OCI-LY3 (cell line): Measurements from ENCODE around the gene SESTD1.
A peak's percentile ranks its signal among the peaks of the same experiment; 100 is the strongest.
"Not testable (repeated sequence)": the region's sequence is repeated elsewhere in the genome, so short reads cannot be mapped to it uniquely, and the experiment has no call there.

Experiments
- H2AFZ ChIP-seq: fragments of 200-600, 300-600 bp; shearing (Covaris generic); 2 replicates; pipeline ENCODE4 v1.6.0; 2014; ENCODE audit warnings: antibody characterized with exemption, low read depth, low read length
- H3K27ac ChIP-seq: fragments of 200-600, 300-600 bp; sonication (generic); 2 replicates; pipeline ENCODE4 v1.5.1; 2014; ENCODE audit warnings: mild to moderate bottlenecking, low read length, moderate library complexity, mixed read lengths
- H3K27me3 ChIP-seq: fragments of 200-600, 300-600 bp; sonication (generic); 2 replicates; pipeline ENCODE4 v1.6.1; 2014; ENCODE audit warnings: low read depth, low read length, mixed read lengths
- H3K36me3 ChIP-seq: fragments of 200-600, 300-600 bp; sonication (generic); replicated peaks from 2 replicates; pipeline ENCODE3; 2014; ENCODE audit warnings: low read depth, low read length, mixed read lengths
- H3K4me1 ChIP-seq: fragments of 300-600, 200-600 bp; sonication (generic); 2 replicates; pipeline ENCODE4 v1.6.1; 2014; ENCODE audit warnings: low read length, mixed read lengths
- H3K4me2 ChIP-seq: fragments of 200-600, 300-600 bp; sonication (generic); 2 replicates; pipeline ENCODE4 v1.6.1; 2014; ENCODE audit warnings: low read length, mixed read lengths
- H3K4me3 ChIP-seq: fragments of 300-600, 200-600 bp; sonication (generic); 2 replicates; pipeline ENCODE4 v1.5.1; 2014; ENCODE audit warnings: antibody characterized with exemption, mild to moderate bottlenecking, low read length, moderate library complexity
- H3K79me2 ChIP-seq: fragments of 300-600, 200-600 bp; shearing (Covaris generic); 2 replicates; pipeline ENCODE4 v1.6.1; 2014; ENCODE audit warnings: mild to moderate bottlenecking, low read length, mixed read lengths
- H3K9ac ChIP-seq: fragments of 300-600, 200-600 bp; shearing (Covaris generic); 2 replicates; pipeline ENCODE4 v1.6.0; 2014; ENCODE audit warnings: mild to moderate bottlenecking, low read length, moderate library complexity
- H3K9me3 ChIP-seq: fragments of 200-600, 300-600 bp; shearing (Covaris generic); 2 replicates; pipeline ENCODE4 v1.6.1; 2014; ENCODE audit warnings: low read length, mixed read lengths; ENCODE audit not compliant: insufficient read depth
- H4K20me1 ChIP-seq: fragments of 200-600, 300-600 bp; sonication (generic); 2 replicates; pipeline ENCODE4 v1.6.1; 2016; ENCODE audit warnings: low read length, mixed read lengths; ENCODE audit not compliant: insufficient read depth
- EZH2phosphoT487 ChIP-seq: fragments of 200-600 bp; shearing (Covaris generic); IDR thresholded peaks from 2 replicates; pipeline ENCODE4 v1.6.1; 2018; ENCODE audit warnings: antibody characterized with exemption, mixed run types, low read depth
- TF ChIP-seq, protein P1 (sequence below): fragments of 200-600, 300-600 bp; sonication (generic); IDR thresholded peaks from 2 replicates; pipeline ENCODE4 v1.5.1; 2014; ENCODE audit warnings: antibody characterized with exemption, low read length, low read depth

Gene SESTD1

DNA sequence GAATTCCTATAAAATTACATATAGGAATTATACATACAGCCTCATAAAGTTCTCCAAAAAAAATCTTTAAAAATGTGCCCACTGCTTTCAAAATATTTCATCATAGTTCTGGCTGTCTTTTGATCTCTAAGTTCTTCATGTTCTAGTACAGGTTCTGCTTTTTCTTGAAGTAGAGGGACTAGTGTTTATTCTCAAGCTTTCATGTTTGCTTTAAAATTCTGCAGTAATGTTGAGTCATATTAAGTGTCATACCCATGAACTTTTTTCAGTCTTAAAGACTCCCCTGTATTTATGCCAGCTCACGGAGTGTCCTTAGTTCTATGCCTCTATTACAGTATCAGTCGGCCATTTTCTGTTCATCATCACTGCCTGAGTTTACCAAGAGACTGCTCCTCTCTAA lies 159.9 kb downstream of the SESTD1 start:
- Histone ChIP-seq H3K9ac (no peak overlapping the region), H3K36me3 (peaks cover 6% of the 10 kb centered on the region), H3K27me3 (no peaks in the 10 kb centered on the region), H3K27ac (no peak overlapping the region), H2AFZ (no peak overlapping the region), H4K20me1 (no peaks in the 10 kb centered on the region), H3K4me1 (peaks cover 21% of the 10 kb centered on the region), H3K4me3 (no peak overlapping the region), H3K79me2 (no peaks in the 10 kb centered on the region), H3K9me3 (no peaks in the 10 kb centered on the region), H3K4me2 (no peak overlapping the region)
- no peak for TF ChIP-seq EZH2phosphoT487
- TF ChIP-seq, protein P1, sequence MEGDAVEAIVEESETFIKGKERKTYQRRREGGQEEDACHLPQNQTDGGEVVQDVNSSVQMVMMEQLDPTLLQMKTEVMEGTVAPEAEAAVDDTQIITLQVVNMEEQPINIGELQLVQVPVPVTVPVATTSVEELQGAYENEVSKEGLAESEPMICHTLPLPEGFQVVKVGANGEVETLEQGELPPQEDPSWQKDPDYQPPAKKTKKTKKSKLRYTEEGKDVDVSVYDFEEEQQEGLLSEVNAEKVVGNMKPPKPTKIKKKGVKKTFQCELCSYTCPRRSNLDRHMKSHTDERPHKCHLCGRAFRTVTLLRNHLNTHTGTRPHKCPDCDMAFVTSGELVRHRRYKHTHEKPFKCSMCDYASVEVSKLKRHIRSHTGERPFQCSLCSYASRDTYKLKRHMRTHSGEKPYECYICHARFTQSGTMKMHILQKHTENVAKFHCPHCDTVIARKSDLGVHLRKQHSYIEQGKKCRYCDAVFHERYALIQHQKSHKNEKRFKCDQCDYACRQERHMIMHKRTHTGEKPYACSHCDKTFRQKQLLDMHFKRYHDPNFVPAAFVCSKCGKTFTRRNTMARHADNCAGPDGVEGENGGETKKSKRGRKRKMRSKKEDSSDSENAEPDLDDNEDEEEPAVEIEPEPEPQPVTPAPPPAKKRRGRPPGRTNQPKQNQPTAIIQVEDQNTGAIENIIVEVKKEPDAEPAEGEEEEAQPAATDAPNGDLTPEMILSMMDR, result no peak

DNA sequence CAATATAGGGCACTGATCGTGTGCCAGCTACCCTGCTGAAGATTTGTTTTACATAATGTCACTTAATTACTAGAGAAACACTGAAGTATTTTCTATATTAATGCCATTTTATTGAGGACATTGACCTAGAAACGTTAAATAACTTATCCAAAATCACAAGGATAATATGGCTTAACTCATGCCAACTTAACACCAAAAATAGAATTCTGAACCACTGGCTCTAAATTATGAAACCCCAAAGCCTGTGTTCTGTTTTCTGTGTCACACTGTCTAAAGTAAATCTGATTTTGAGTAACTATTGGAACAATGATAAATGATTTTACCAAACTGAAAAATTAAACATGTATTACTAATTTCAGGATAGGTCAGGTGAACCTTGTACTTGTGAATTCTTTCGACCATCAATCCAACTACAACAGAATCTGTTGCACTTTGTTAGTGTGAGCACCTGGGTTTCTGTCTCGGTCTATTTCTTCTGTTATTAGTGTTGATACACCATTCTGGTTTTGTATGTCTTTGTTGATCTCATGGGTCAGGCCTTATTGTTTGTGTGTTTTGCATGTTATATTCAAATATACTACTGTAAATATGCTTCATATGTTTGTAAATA lies 166.4 kb downstream of the SESTD1 start:
- H3K9ac ChIP-seq, result no peak overlapping the region
- no peak overlapping the region for H3K4me3 ChIP-seq

DNA sequence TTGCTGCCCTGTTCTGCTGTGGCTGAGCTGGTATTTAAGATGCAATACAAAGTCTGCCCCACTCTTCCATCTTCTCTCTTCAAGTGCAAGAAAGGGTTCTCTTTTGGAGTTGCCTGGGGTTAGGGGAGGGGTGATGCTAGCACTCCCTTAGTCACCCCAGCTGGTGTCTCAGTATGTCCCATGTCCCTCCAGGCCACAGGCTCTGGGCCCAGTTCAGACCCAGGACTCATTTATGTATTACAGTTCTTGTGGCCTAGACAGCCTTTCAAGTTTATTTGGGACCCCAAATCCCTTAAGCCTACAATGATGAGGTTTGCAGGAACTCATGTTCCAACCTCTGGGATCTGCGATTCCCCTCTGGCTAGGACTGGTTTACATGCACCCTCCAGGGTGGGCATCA lies 167.5 kb downstream of the SESTD1 start:
- no peaks in the 10 kb centered on the region for H3K36me3 ChIP-seq
- no peak overlapping the region for H3K9ac ChIP-seq
- H3K27me3 ChIP-seq, result no peaks in the 10 kb centered on the region
- no peaks in the 10 kb centered on the region; the same call in 1 of the 2 replicates for H3K9me3 ChIP-seq
- TF ChIP-seq EZH2phosphoT487, result no peak
- TF ChIP-seq, protein P1, result no peak
- H3K27ac ChIP-seq, result peak overlapping the region; percentile 57
- peaks cover 43% of the 10 kb centered on the region for H3K4me1 ChIP-seq
- H3K4me2 ChIP-seq, result no peak overlapping the region
- H4K20me1 ChIP-seq, result no peaks in the 10 kb centered on the region
- no peak overlapping the region for H2AFZ ChIP-seq
- no peak overlapping the region for H3K4me3 ChIP-seq
- H3K79me2 ChIP-seq, result no peaks in the 10 kb centered on the region

More for the DNA sequence above, 166.4 kb downstream of the SESTD1 start:
- Histone ChIP-seq H3K79me2 (no peaks in the 10 kb centered on the region), H3K4me1 (peaks cover 52% of the 10 kb centered on the region), H3K27ac (peak overlapping the region; percentile 57), H3K27me3 (no peaks in the 10 kb centered on the region), H2AFZ (no peak overlapping the region), H3K9me3 (no peaks in the 10 kb centered on the region; the same call in 1 of the 2 replicates), H4K20me1 (no peaks in the 10 kb centered on the region), H3K36me3 (peaks cover 3% of the 10 kb centered on the region), H3K4me2 (peak overlapping the region; percentile 19)
- TF ChIP-seq EZH2phosphoT487, result no peak
- TF ChIP-seq, protein P1, result no peak

DNA sequence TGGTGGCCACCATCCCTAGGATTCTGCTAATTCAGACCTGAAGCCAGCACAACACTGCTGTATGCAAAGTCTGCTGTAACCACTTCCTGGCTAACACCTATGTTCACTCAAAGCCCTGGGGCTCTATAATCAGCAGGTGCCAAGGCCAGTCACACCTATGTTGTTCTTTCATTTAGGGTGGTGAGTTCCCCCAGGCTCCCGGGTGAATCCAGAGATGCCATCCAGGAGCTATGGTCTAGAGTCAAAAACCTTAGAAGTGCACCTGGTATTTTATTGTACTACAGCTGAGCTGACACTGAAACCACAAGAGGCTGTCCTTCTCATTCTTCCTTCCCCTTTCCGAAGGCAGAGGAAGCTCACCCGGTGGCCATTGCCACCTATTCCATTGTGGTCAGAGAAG lies 168.5 kb downstream of the SESTD1 start:
- H3K4me2 ChIP-seq, result peak overlapping the region; percentile 56
- no peaks in the 10 kb centered on the region for H3K79me2 ChIP-seq
- peak overlapping the region; percentile 57 for H3K27ac ChIP-seq
- no peaks in the 10 kb centered on the region for H4K20me1 ChIP-seq
- peak overlapping the region; percentile 31; the same call in 1 of the 2 replicates for H2AFZ ChIP-seq
- TF ChIP-seq, protein P1, result no peak
- TF ChIP-seq EZH2phosphoT487, result no peak
- H3K4me1 ChIP-seq, result peaks cover 39% of the 10 kb centered on the region
- H3K36me3 ChIP-seq, result no peaks in the 10 kb centered on the region
- H3K9ac ChIP-seq, result peak overlapping the region; percentile 22; the same call in 1 of the 2 replicates
- 0 out of 2 replicates have a peak overlapping the region, but pooled peaks have one; percentile 18 for H3K4me3 ChIP-seq
- no peaks in the 10 kb centered on the region; the same call in 1 of the 2 replicates for H3K9me3 ChIP-seq
- no peaks in the 10 kb centered on the region for H3K27me3 ChIP-seq

DNA sequence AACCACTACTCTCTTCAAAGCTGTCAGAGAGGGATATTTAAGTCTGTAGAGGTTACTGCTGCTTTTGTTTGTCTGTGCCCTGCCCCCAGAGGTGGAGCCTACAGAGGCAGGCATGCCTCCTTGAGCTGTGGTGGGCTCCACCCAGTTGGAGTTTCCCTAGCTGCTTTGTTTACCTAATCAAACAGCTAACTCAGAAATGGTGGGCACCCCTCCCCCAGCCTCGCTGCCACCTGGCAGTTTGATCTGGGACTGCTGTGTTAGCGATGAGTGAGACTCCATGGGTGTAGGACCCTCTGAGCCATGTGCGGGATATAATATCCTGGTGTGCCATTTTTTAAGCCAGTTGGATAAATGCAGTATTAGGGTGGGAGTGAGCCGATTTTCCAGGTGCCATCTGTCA lies 171.7 kb downstream of the SESTD1 start:
- not testable (repeated sequence) for H3K9ac ChIP-seq, H3K9me3 ChIP-seq, H3K4me3 ChIP-seq, H3K4me2 ChIP-seq, H3K27ac ChIP-seq, H3K36me3 ChIP-seq, H4K20me1 ChIP-seq, H2AFZ ChIP-seq, H3K27me3 ChIP-seq, H3K79me2 ChIP-seq
- peaks cover 26% of the 10 kb centered on the region for H3K4me1 ChIP-seq
